ENCODE measurements around the gene ESYT1.

DNA sequence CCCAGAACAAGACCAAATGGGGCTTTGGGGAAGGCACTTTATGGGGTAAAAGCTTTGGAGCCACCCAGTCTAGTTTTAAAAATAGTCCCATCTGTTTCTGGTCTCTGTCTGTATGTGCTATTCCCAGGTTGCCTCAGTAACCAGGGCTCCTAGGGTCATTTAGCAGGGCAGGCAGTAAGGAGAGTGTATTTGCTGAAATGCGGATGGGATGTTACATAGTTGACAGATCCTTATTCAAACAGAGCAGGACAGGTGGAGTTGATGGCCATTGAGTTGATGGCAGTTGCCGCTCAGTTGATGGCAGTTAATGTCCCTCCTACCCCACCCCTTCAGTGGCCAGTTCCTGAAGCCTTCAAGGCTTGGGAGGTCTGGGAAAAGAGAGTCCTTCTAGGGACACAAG is 5.4 kb upstream of the ESYT1 start:
- TF ChIP-seq, protein P1, sequence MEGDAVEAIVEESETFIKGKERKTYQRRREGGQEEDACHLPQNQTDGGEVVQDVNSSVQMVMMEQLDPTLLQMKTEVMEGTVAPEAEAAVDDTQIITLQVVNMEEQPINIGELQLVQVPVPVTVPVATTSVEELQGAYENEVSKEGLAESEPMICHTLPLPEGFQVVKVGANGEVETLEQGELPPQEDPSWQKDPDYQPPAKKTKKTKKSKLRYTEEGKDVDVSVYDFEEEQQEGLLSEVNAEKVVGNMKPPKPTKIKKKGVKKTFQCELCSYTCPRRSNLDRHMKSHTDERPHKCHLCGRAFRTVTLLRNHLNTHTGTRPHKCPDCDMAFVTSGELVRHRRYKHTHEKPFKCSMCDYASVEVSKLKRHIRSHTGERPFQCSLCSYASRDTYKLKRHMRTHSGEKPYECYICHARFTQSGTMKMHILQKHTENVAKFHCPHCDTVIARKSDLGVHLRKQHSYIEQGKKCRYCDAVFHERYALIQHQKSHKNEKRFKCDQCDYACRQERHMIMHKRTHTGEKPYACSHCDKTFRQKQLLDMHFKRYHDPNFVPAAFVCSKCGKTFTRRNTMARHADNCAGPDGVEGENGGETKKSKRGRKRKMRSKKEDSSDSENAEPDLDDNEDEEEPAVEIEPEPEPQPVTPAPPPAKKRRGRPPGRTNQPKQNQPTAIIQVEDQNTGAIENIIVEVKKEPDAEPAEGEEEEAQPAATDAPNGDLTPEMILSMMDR (conservative IDR thresholded peaks at IDR 0.05 in 1 of 2, IDR thresholded peaks at IDR 0.05 in 1 of 2; ENCODE audit: extremely low read depth in 1 of 2, insufficient read depth in 1 of 2, low read depth in 1 of 2, low read length in 2 of 2), result no peak
- no peak for TF ChIP-seq EZH2 (IDR thresholded peaks at IDR 0.05; ENCODE audit: borderline replicate concordance, low read length)

All from mammary epithelial cell (primary cell).